Upper lobe of left lung (tissue), 6 donors: ENCODE data around the gene GPR176. TPM values are rescaled to one million over a fixed set of nuclear protein-coding genes. Genes with fewer than 3 reads are reported as not detected.

Source experiments
- ATAC-seq, 2 donors: fragments of 200-7000 bp; cut with Tn5 transposase; one replicate each; pipeline ENCODE4 v1.9.1; 2022; ENCODE audit warnings: mild to moderate bottlenecking in 2 of 2, moderate library complexity in 2 of 2; ENCODE audit not compliant: low FRiP score in 2 of 2
- DNase-seq, 2 donors: peaks; one replicate each; pipeline ENCODE4 v3.0.0-alpha.2; 2019 to 2020
- H3K27ac ChIP-seq, 4 donors: fragments of 200-600 bp; sonication (generic); one replicate each; pipeline ENCODE4 v1.5.1; 2016 to 2019
- H3K27me3 ChIP-seq, 4 donors: fragments of 200-600 bp; sonication (generic); one replicate each; pipeline ENCODE4 v1.5.1; 2017 to 2019
- H3K36me3 ChIP-seq, 4 donors: fragments of 200-600 bp; sonication (generic); one replicate each; pipeline ENCODE4 v1.5.1; 2016 to 2019
- H3K4me1 ChIP-seq, 4 donors: fragments of 200-600 bp; sonication (generic); one replicate each; pipeline ENCODE4 v1.5.1; 2018 to 2019
- H3K4me3 ChIP-seq, 4 donors: fragments of 200-600 bp; sonication (generic); one replicate each; pipeline ENCODE4 v1.5.1; 2017 to 2019; ENCODE audit warnings: mild to moderate bottlenecking in 2 of 4, moderate library complexity in 1 of 4
- H3K9me3 ChIP-seq, 4 donors: fragments of 200-600 bp; sonication (generic); one replicate each; pipeline ENCODE4 v1.5.1; 2018 to 2019
- EP300 ChIP-seq, 4 donors: sonication (generic); formaldehyde crosslinking; IDR thresholded peaks; one replicate each; pipeline ENCODE4 v1.5.1; 2017; ENCODE audit warnings: antibody characterized with exemption in 4 of 4, control low read depth in 2 of 4
- POLR2A ChIP-seq, 4 donors: fragments of 450-650 bp; IDR thresholded peaks; one replicate each; pipeline ENCODE4 v1.5.1; 2016 to 2017; ENCODE audit warnings: antibody characterized with exemption in 4 of 4, mild to moderate bottlenecking in 2 of 4
- POLR2AphosphoS5 ChIP-seq, 2 donors: sonication (generic); formaldehyde crosslinking; IDR thresholded peaks; one replicate each; pipeline ENCODE4 v1.5.1; 2017; ENCODE audit warnings: antibody characterized with exemption in 2 of 2
- WGBS, 2 donors: methylation state at CpG; one replicate each; pipeline ENCODE4 v1.1.5; 2017 to 2018; 5-methylcytosine and 5-hydroxymethylcytosine counted together
- total RNA-seq, 6 donors: library from RNA; depleted of rRNA in 4 of 6; stranded (reverse); fragments of >200 nt in 4 of 6; gene quantifications; one replicate each; pipeline versions ENCODE4 v1.1.0 to v1.2.1, GENCODE V29; 2016 to 2021
- TF ChIP-seq, protein P1 (sequence below), 6 experiments: fragments of 450-650 bp in 4 of 6; fragments of 200-600 bp in 2 of 6; sonication (generic) in 2 of 6; IDR thresholded peaks; one replicate each; pipeline ENCODE4 v1.5.1; 2016 to 2019; ENCODE audit warnings: antibody characterized with exemption in 6 of 6
- donor health status: DM: no; HTN: no; CAD: no; lungs with moderate emphysema.
- donor health status: DM: no; HTN: yes; CAD: no; lungs with severe emphysema.

GPR176 gene
- total RNA-seq, 6 donors from 2014 or later: 1.4 to 12.0 (median 4.9) TPM

DNA sequence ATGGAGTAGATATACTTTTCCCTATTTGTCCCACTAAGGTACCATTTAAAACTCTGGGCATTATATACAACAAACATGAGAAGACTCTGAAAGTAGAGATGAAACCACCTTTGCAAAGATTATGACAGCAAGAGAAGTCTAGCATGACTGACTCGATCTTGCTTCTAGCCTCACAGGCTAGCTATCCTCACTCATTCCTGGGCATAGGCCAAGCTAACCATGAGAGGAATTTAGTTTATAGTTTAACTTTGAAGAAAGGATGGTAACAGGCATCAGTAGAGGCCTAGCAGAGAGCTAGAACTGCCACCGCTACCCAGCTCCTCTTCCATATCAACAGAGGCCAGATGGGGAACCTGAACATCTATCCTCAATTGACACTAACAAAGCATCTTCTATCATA is 74.0 kb downstream of the GPR176 start:
- WGBS, 2 donors: 87% methylated on average over 2 of the region's 2 CpGs
- TF ChIP-seq POLR2AphosphoS5 (IDR thresholded peaks at IDR 0.05): no peak
- TF ChIP-seq, protein P1, sequence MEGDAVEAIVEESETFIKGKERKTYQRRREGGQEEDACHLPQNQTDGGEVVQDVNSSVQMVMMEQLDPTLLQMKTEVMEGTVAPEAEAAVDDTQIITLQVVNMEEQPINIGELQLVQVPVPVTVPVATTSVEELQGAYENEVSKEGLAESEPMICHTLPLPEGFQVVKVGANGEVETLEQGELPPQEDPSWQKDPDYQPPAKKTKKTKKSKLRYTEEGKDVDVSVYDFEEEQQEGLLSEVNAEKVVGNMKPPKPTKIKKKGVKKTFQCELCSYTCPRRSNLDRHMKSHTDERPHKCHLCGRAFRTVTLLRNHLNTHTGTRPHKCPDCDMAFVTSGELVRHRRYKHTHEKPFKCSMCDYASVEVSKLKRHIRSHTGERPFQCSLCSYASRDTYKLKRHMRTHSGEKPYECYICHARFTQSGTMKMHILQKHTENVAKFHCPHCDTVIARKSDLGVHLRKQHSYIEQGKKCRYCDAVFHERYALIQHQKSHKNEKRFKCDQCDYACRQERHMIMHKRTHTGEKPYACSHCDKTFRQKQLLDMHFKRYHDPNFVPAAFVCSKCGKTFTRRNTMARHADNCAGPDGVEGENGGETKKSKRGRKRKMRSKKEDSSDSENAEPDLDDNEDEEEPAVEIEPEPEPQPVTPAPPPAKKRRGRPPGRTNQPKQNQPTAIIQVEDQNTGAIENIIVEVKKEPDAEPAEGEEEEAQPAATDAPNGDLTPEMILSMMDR (IDR thresholded peaks at IDR 0.05): no peak
- Histone ChIP-seq H3K27ac (no peak overlapping the region), H3K27me3 (no peaks in the 10 kb centered on the region), H3K4me3 (no peak overlapping the region), H3K36me3 (no peaks in the 10 kb centered on the region), H3K4me1 (peaks cover 0 to 4% (median 1%) of the 10 kb centered on the region in 4 donors), H3K9me3 (no peaks in the 10 kb centered on the region)
- DNase-seq (no peak), ATAC-seq (no peak)

DNA sequence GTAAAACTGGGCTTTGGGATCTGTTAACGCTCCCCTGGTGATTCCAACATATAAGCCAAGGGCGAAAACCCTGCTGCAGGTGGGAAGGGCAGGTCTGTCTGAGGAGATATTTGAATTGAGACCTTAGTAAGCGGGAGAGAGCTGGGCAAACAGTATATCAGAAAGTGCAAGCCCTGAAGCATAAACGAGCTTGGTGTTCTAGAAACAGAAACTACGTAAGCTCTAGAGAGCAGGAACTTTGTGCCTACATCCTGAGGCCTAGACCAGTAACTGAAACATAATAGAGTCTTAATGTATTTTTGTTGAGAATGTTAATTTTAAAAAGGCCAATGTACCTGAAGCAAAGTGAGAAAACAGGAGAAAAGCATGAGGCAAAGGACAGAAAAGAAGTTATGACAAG is 74.5 kb downstream of the GPR176 start:
- Histone ChIP-seq H3K27ac (no peak overlapping the region), H3K4me1 (peaks cover 0 to 2% (median 0%) of the 10 kb centered on the region in 4 donors), H3K9me3 (no peaks in the 10 kb centered on the region), H3K36me3 (no peaks in the 10 kb centered on the region), H3K27me3 (no peaks in the 10 kb centered on the region), H3K4me3 (no peak overlapping the region)
- TF ChIP-seq EP300 (IDR thresholded peaks at IDR 0.05) (no peak), POLR2AphosphoS5 (IDR thresholded peaks at IDR 0.05) (no peak), POLR2A (IDR thresholded peaks at IDR 0.05) (no peak)
- TF ChIP-seq, protein P1 (IDR thresholded peaks at IDR 0.05): no peak
- ATAC-seq (no peak), DNase-seq (no peak)
- WGBS, 2 donors: 79 to 88% methylated on average over 5 of the region's 5 CpGs

DNA sequence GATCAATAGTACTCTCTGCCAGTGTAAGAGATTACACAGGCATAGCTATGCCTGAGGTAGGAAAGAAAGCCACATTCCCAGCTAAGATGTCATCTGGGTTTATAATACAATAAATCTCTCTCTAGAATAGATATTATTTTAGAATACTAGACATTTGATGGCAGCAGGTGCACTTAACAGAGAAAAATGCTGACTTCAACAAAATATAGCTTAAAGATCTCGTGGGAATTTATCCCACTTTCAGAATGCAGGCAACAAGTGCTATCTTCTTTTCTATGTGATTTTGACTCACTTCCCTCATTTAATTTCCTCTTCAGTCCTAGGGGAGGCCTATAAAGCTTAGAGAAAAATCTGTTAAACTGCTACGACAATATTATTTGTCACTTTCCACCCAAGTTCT is 76.5 kb downstream of the GPR176 start:
- WGBS, 2 donors: 86 to 89% methylated on average over 2 of the region's 2 CpGs
- Histone ChIP-seq H3K4me3 (no peak overlapping the region), H3K27me3 (no peaks in the 10 kb centered on the region), H3K36me3 (no peaks in the 10 kb centered on the region), H3K9me3 (no peaks in the 10 kb centered on the region), H3K27ac (no peak overlapping the region), H3K4me1 (no peaks in the 10 kb centered on the region)
- DNase-seq: no peak
- TF ChIP-seq EP300 (IDR thresholded peaks at IDR 0.05) (no peak), POLR2AphosphoS5 (IDR thresholded peaks at IDR 0.05) (no peak), POLR2A (IDR thresholded peaks at IDR 0.05) (no peak)
- TF ChIP-seq, protein P1 (IDR thresholded peaks at IDR 0.05): no peak
- no peak for ATAC-seq

DNA sequence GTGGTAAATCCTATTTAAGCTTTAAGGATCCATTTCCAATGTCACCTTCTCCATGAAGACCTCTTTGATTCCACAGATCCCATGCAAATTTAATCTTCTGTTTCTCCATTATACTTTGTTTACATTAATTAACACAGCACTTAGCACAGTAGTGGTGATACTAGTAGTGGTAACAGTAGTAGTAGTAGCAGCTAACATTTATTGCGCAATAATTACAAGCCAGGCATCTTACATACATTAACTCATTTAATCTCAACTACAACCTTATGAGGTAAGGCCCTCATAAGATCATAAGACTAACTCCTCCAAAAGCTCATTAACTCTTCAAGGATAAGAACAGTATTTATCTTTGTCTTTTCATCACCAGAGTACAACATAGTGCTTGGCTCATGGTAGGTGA is 82.6 kb downstream of the GPR176 start:
- TF ChIP-seq POLR2A (IDR thresholded peaks at IDR 0.05): no peak
- TF ChIP-seq POLR2AphosphoS5 (IDR thresholded peaks at IDR 0.05): no peak
- TF ChIP-seq, protein P1 (IDR thresholded peaks at IDR 0.05): no peak
- TF ChIP-seq EP300 (IDR thresholded peaks at IDR 0.05): no peak
- Histone ChIP-seq H3K9me3 (no peaks in the 10 kb centered on the region), H3K27me3 (no peaks in the 10 kb centered on the region), H3K36me3 (no peaks in the 10 kb centered on the region), H3K4me1 (no peaks in the 10 kb centered on the region), H3K27ac (no peak overlapping the region), H3K4me3 (no peak overlapping the region)
- no peak for ATAC-seq
- no peak for DNase-seq
- WGBS, 2 donors: 96% methylated on average over 1 of the region's 1 CpG

DNA sequence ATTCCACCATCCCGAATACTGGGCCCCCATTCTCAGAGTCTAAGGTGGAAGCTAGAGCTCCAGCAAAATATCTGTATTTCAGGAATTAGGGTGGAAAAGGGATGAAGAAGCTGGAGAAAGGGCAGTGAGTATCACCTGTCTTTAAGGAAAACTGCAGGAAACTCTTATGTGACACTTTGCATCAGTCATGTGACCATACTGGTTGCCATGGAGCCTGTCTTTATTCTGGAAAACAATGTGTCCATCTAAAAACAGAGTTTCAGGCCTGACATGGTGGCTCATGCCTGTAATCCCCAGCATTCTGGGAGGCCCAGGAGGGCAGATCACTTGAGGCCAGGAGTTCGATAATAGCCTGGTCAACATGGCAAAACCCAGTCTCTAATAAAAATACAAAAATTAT is 84.5 kb downstream of the GPR176 start:
- ATAC-seq (no peak), DNase-seq (no peak)
- no peaks in the 10 kb centered on the region for H3K36me3 ChIP-seq
- TF ChIP-seq POLR2A (IDR thresholded peaks at IDR 0.05): no peak
- TF ChIP-seq POLR2AphosphoS5 (IDR thresholded peaks at IDR 0.05): no peak
- TF ChIP-seq, protein P1 (IDR thresholded peaks at IDR 0.05): no peak
- no peak for TF ChIP-seq EP300 (IDR thresholded peaks at IDR 0.05)
- no peak overlapping the region for H3K27ac ChIP-seq
- no peaks in the 10 kb centered on the region for H3K27me3 ChIP-seq
- H3K9me3 ChIP-seq: no peaks in the 10 kb centered on the region
- H3K4me1 ChIP-seq: no peaks in the 10 kb centered on the region
- H3K4me3 ChIP-seq: no peak overlapping the region
- 98 to 100% methylated on average over 1 to 2 of the region's 2 CpGs for WGBS, 2 donors
